ENCODE measurements around the gene BMPR1A. TPM values are rescaled to one million over a fixed set of nuclear protein-coding genes. Genes with fewer than 3 reads are reported as not detected.
"Not testable (repeated sequence)": the region's sequence is repeated elsewhere in the genome, so short reads cannot be mapped to it uniquely, and the experiment has no call there.

Gene BMPR1A
- total RNA-seq, 1 donor from 2014 or later = 9.7 TPM

DNA sequence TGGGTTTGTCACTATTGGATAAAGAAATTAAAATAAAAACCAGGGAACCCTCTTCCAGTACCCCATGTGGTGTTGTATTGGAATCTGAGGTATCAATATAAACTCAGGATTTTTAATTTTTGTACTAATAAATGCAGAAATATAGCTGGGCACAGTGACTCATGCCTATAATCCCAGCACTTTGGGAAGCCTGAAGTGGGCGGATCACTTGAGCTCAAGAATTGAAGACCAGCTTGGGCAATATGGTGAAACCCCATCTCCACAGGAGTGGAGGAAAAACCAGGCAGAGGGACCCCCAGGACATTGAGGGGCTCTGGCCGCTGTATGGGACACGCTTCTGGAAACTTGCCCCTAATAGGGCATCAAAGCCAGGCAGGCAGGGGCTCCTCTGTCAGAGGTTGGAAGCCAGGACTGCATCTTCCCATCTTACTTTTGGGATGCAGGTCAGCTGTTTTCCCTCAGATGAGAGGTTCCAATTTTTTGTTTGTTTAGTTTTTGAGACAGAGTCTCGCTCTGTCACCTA lies 222.9 kb downstream of the BMPR1A start:
- intact Hi-C loops (cut with micrococcal nuclease) = no loop called here
- peaks cover 29% of the 10 kb centered on the region for H3K27me3 Mint-ChIP-seq (ENCODE audit: insufficient read depth)
- DNase-seq (ENCODE audit: low spot score) = no peak
- H3K4me3 Mint-ChIP-seq = no peak overlapping the region
- H3K27ac Mint-ChIP-seq = no peak overlapping the region
- H3K36me3 Mint-ChIP-seq (ENCODE audit: low read depth) = no peaks in the 10 kb centered on the region
- no peaks in the 10 kb centered on the region for H3K9me3 Mint-ChIP-seq
- no peaks in the 10 kb centered on the region for H3K4me1 Mint-ChIP-seq (ENCODE audit: low read depth)

DNA sequence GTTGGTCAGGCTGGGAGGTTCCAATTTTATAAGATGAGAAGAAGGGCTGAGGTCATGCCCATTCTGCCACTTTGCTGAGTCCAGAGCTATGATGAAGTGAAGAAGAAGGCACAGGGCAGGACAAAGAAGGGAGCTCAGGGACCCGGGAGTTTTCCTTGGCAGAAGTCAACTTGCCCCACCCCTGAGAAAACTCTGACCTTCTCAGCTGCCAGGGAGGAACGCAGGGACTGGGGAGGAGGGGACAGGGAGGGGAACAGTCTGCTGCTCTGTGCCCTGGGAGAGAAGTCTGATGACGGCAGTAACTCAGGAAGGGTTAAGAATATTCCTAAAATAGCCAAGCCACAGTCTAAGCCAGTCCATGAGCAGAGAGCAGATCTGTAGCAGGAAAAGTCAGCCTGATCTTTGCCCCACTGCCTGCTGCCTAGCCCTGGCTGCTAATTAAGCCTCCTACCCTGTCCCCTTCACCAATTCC lies 223.6 kb downstream of the BMPR1A start:
- H3K27ac Mint-ChIP-seq = no peak overlapping the region
- peaks cover 27% of the 10 kb centered on the region for H3K27me3 Mint-ChIP-seq (ENCODE audit: insufficient read depth)
- no peak overlapping the region for H3K4me3 Mint-ChIP-seq
- intact Hi-C loops (cut with micrococcal nuclease) = no loop called here
- no peaks in the 10 kb centered on the region for H3K9me3 Mint-ChIP-seq
- DNase-seq (ENCODE audit: low spot score) = no peak
- no peaks in the 10 kb centered on the region for H3K36me3 Mint-ChIP-seq (ENCODE audit: low read depth)
- H3K4me1 Mint-ChIP-seq (ENCODE audit: low read depth) = no peaks in the 10 kb centered on the region

DNA sequence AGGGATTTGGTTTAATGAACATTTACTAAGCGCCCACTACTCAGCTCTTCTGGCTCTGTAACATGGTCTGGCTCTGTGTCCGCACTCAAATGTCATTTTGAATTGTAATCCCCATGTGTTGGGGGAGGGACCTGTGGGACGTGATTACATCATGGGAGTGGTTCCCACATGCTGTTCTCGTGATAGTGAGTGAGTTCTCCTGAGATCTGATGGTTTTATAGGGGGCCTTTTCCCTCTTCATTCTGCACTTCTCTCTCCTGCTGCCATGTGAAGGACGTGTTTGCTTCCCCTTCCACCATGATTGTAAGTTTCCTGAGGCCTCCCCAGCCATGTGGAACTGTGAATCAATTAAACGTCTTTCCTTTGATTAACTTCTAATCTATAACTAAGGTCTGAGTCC lies 224.6 kb downstream of the BMPR1A start:
- H3K4me1 Mint-ChIP-seq (ENCODE audit: low read depth); H3K27ac Mint-ChIP-seq; intact Hi-C loops (cut with micrococcal nuclease); H3K36me3 Mint-ChIP-seq (ENCODE audit: low read depth); H3K4me3 Mint-ChIP-seq; DNase-seq (ENCODE audit: low spot score); H3K9me3 Mint-ChIP-seq: not testable (repeated sequence)
- H3K27me3 Mint-ChIP-seq (ENCODE audit: insufficient read depth) = peaks cover 27% of the 10 kb centered on the region

DNA sequence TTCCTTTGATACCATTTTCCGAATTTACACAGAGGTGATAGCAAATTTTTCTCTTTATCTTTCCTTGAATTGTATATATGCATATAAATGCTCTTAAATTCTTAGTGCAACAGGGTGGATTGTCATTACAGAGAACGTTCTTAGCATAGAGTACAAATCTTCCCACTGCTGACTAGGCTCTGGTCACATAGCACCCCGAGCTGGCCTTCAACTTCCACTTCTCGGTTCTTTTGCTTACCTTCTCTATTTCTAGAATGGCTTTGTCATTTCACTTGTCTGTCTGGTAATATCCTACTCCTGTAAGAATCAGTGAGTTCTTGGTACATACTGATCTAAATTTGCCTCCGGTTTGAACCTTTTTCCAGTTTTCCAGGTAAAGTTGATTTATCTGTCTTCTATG lies 225.3 kb downstream of the BMPR1A start:
- Mint-ChIP-seq H3K4me1 (ENCODE audit: low read depth) (no peaks in the 10 kb centered on the region), H3K36me3 (ENCODE audit: low read depth) (no peaks in the 10 kb centered on the region), H3K27me3 (ENCODE audit: insufficient read depth) (peaks cover 27% of the 10 kb centered on the region), H3K27ac (no peak overlapping the region), H3K4me3 (no peak overlapping the region), H3K9me3 (no peaks in the 10 kb centered on the region)
- DNase-seq (ENCODE audit: low spot score) = no peak
- intact Hi-C loops (cut with micrococcal nuclease) = no loop called here

Other genes starting within 250 kb of the BMPR1A start
- 49.7 and 50.2 TPM in 2 replicates for gene WAPL, start 234.8 kb upstream of the BMPR1A start, total RNA-seq
- not detected in 2 replicates for gene OPN4, start 102.1 kb upstream of the BMPR1A start, total RNA-seq
- gene LDB3, start 88.1 kb upstream of the BMPR1A start, total RNA-seq = 0.10 TPM in 1 of 2 replicates, not detected in the other
- gene MMRN2, start 201.0 kb downstream of the BMPR1A start, total RNA-seq = not detected in 2 replicates
- 0.49 and 0.56 TPM in 2 replicates for gene SNCG, start 202.0 kb downstream of the BMPR1A start, total RNA-seq
- not detected in 2 replicates for gene ADIRF, start 211.9 kb downstream of the BMPR1A start, total RNA-seq

All from activated T-helper 1 cell treated with anti-CD3 and anti-CD28 coated beads, Interleukin-12 subunit alpha, Interleukin-12 subunit beta, Interleukin-2, Interleukin-4 antibody, amounts not matched to agents 30 ng/mL and 10 ng/mL and 1 ng/mL, durations not matched to agents 14 hours and 24 hours and 36 hours (primary cell).